GM08714 (cell line): Measurements from ENCODE around the gene COX7A2L.
"Not testable (repeated sequence)": the region's sequence is repeated elsewhere in the genome, so short reads cannot be mapped to it uniquely, and the experiment has no call there.

Experiments used
- H3K4me3 ChIP-seq: fragments of 200-500 bp; sonication (Bioruptor generic); 2 replicates; pipeline ENCODE4 v1.5.1; 2014; ENCODE audit warnings: mild to moderate bottlenecking, low read length, inconsistent platforms
- ZNF274 ChIP-seq: IDR thresholded peaks from 2 replicates; pipeline ENCODE4 v1.6.1; 2012; ENCODE audit warnings: mild to moderate bottlenecking, low read depth, low read length

COX7A2L gene

GRCh38 chr2:42337846-42338566 lies 23.0 kb downstream of the COX7A2L start:
- no peak overlapping the region for H3K4me3 ChIP-seq
- TF ChIP-seq ZNF274, result no peak

- no peak overlapping the region for H3K4me3 ChIP-seq
- no peak for TF ChIP-seq ZNF274
Observed at GRCh38 chr2:42337356-42337820, 23.6 kb downstream of the COX7A2L start.

- no peak overlapping the region for H3K4me3 ChIP-seq
- no peak for TF ChIP-seq ZNF274
Observed at GRCh38 chr2:42336361-42336965, 24.6 kb downstream of the COX7A2L start.

GRCh38 chr2:42335514-42336104 lies 25.4 kb downstream of the COX7A2L start:
- no peak for TF ChIP-seq ZNF274
- H3K4me3 ChIP-seq, result no peak overlapping the region

- not testable (repeated sequence) for H3K4me3 ChIP-seq
Observed at GRCh38 chr2:42334865-42335264, 26.2 kb downstream of the COX7A2L start.

- no peak overlapping the region for H3K4me3 ChIP-seq
- no peak for TF ChIP-seq ZNF274
Observed at GRCh38 chr2:42334220-42334619, 26.8 kb downstream of the COX7A2L start.

- TF ChIP-seq ZNF274, result no peak
- H3K4me3 ChIP-seq, result no peak overlapping the region
Observed at GRCh38 chr2:42333579-42333978, 27.4 kb downstream of the COX7A2L start.

GRCh38 chr2:42332575-42332974 lies 28.4 kb downstream of the COX7A2L start:
- H3K4me3 ChIP-seq, result no peak overlapping the region
- no peak for TF ChIP-seq ZNF274

- no peak for TF ChIP-seq ZNF274
- H3K4me3 ChIP-seq, result no peak overlapping the region
Observed at GRCh38 chr2:42331569-42332284, 29.3 kb downstream of the COX7A2L start.

GRCh38 chr2:42329736-42330135 lies 31.3 kb downstream of the COX7A2L start:
- no peak for TF ChIP-seq ZNF274
- H3K4me3 ChIP-seq, result no peak overlapping the region

GRCh38 chr2:42328923-42329322 lies 32.1 kb downstream of the COX7A2L start:
- no peak overlapping the region for H3K4me3 ChIP-seq
- TF ChIP-seq ZNF274, result no peak

GRCh38 chr2:42328148-42328833 lies 32.7 kb downstream of the COX7A2L start:
- H3K4me3 ChIP-seq, result no peak overlapping the region
- no peak for TF ChIP-seq ZNF274

GRCh38 chr2:42327125-42327524 lies 33.9 kb downstream of the COX7A2L start:
- no peak for TF ChIP-seq ZNF274
- H3K4me3 ChIP-seq, result no peak overlapping the region

GRCh38 chr2:42325609-42326008 lies 35.4 kb downstream of the COX7A2L start:
- H3K4me3 ChIP-seq, result no peak overlapping the region
- no peak for TF ChIP-seq ZNF274
